GM13976 (cell line): ENCODE data around the gene SYT17.

Source experiments
- DNase-seq: peaks from one replicate; pipeline ENCODE4 v3.0.0; 2012; ENCODE audit warnings: low spot score
- in situ Hi-C: fragments of 300-500 bp; cut with MboI; formaldehyde crosslinking; loops from one replicate; pipeline ENCODE4 v1.12.0; 2022; ENCODE audit warnings: low sequenced_read_pairs, mixed read lengths, inconsistent platforms; ENCODE audit not compliant: unreplicated experiment
- TF ChIP-seq, protein P1 (sequence below): IDR thresholded peaks from 2 replicates; pipeline ENCODE4 v1.5.1; 2012; ENCODE audit warnings: borderline replicate concordance, mild to moderate bottlenecking; ENCODE audit not compliant: insufficient read depth; ENCODE audit errors: extremely low read depth, missing control alignments, control extremely low read depth

SYT17 gene

DNA sequence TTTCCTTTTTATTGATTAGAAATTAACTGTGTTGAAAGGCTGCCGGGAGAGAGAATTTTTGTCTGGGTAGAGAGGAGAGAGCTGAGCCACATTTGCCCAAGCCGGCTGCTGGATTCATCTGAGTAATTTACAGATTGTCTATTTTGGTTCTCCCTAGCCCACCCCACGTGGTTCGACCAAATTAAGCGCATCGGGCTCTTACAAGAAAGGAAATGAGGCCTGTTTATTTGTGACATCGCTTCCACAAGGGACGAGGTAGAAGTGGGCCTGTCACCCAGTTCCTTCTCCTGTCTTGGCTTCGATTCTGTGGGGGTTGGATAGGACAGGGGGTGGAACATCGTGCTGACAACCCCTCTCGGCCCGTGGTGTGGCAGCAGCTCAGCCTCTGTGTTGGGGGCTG, 42.9 kb downstream of the SYT17 start:
- in situ Hi-C loops: no loop called here
- TF ChIP-seq, protein P1, sequence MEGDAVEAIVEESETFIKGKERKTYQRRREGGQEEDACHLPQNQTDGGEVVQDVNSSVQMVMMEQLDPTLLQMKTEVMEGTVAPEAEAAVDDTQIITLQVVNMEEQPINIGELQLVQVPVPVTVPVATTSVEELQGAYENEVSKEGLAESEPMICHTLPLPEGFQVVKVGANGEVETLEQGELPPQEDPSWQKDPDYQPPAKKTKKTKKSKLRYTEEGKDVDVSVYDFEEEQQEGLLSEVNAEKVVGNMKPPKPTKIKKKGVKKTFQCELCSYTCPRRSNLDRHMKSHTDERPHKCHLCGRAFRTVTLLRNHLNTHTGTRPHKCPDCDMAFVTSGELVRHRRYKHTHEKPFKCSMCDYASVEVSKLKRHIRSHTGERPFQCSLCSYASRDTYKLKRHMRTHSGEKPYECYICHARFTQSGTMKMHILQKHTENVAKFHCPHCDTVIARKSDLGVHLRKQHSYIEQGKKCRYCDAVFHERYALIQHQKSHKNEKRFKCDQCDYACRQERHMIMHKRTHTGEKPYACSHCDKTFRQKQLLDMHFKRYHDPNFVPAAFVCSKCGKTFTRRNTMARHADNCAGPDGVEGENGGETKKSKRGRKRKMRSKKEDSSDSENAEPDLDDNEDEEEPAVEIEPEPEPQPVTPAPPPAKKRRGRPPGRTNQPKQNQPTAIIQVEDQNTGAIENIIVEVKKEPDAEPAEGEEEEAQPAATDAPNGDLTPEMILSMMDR: no peak
- peak; percentile 62 for DNase-seq

DNA sequence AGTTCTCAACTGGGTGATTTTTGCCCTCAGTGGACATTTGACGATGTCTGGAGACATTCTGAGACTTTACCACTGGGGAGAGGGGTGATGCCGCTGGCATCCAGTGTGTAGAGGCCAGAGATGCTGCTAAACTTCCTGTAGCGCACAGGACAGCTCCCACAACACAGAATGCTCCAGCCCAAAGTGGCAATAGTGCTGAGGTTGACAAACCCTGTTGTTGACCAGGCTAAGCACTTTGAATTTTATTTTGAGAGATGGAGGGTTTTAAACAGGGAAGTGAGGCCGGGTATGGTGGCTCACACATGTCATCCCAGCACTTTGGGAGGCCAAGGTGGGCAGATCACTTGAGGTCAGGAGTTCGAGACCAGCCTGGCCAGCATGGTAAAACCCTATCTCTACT, 44.0 kb downstream of the SYT17 start:
- in situ Hi-C loops: no loop called here

DNA sequence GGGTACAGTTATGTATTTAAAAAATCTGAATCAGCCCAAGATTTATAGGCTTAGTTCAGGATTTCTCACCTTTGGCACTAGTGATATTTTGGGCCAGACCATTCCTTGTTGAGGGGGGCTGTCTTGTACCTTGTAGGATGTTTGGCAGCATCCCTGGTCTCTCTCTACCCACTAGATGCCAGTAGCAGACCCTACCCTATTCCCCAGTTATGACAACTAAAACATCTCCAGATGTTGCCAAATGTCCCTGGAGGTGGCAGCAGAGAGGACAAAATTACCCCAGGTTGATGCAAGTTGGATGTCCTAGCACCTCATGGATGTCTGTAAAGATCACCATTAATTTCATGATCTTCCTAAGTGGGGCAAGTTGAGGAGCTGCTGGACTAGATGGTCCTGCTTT, 45.8 kb downstream of the SYT17 start:
- DNase-seq: no peak
- in situ Hi-C loops: no loop called here
- TF ChIP-seq, protein P1: no peak

More for the DNA sequence above, 44.0 kb downstream of the SYT17 start:
- no peak for DNase-seq
- TF ChIP-seq, protein P1: no peak

DNA sequence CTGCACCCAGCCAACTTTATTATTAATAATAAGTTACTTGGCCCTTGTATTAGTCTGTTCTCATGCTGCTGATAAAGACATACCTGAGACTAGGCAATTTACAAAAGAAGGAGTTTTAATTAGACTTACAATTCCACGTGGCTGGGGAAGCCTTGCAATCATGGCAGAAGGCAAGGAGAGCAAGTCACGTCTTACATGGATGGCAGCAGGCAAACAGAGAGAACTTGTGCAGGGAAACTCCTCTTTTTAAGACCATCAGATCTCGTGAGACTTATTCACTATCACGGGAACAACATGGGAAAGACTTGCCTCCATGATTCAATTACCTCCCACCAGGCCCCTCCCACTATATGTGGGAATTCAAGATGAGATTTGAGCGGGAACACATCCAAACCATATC, 47.7 kb downstream of the SYT17 start:
- TF ChIP-seq, protein P1: no peak
- in situ Hi-C loops: no loop called here
- no peak for DNase-seq

DNA sequence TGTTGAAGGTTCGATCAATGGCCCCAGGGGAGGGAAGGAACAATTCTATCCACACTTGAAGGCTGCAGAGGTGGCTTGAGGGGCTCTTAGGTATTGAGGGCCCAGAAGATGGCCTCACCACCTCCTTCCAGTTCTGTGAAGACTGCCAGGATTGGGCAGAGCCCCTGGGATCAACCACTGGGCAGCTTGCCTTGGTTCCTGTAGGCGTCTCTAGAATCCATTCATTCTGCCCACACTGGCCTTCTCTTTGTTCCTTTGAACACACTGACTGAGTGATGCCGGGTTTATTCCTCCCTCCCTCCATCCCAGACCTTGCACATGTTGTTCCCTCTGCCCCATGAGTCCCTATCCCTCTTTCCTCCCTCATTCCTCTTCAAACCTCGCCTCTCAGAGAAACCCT, 50.5 kb downstream of the SYT17 start:
- in situ Hi-C loops: no loop called here
- TF ChIP-seq, protein P1: no peak
- DNase-seq: no peak

DNA sequence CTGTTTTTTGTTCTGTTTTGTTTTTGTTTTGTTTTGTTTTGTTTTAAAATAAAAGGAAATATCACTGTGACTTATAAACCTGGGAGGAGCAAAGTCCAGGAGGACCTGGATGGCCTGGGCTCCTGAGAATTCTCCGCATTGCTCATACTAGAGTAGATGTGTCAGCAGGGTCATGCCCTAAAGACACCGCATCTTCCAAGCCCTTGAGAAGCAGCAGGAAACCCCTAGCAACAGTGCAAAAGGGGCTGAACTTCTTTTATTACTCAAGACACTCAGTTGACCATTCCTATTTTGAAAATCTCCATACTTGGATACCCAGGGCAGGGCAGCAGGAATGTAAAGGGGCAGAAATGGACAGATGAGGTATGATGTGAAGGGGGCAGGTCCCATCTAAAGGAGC, 51.8 kb downstream of the SYT17 start:
- DNase-seq: no peak
- TF ChIP-seq, protein P1: no peak

More for the DNA sequence above, 51.8 kb downstream of the SYT17 start:
- in situ Hi-C loops: no loop called here
